DND-41 (cell line): Measurements from ENCODE around the gene MAP3K12.

Experiments
- ATAC-seq: fragments of 200-7000 bp; cut with Tn5 transposase; 3 replicates; pipeline ENCODE4 v1.9.1; 2021; ENCODE audit warnings: low read depth; ENCODE audit not compliant: insufficient read depth
- DNase-seq: peaks from one replicate; pipeline ENCODE4 v3.0.0-alpha.2; 2020
- H2AFZ ChIP-seq: 2 replicates; pipeline ENCODE4 v1.6.0; 2012; ENCODE audit warnings: low read depth, low read length
- H3K27ac ChIP-seq: 2 replicates; pipeline ENCODE4 v1.5.1; 2012; ENCODE audit warnings: low read length, inconsistent platforms
- H3K27me3 ChIP-seq: fragments of 200-600 bp; sonication (generic); 2 replicates; pipeline ENCODE4 v1.6.0; 2012; ENCODE audit warnings: low read length, mild to moderate bottlenecking, inconsistent platforms; ENCODE audit not compliant: insufficient read depth, poor library complexity
- H3K36me3 ChIP-seq: 2 replicates; pipeline ENCODE4 v1.5.1; 2012; ENCODE audit warnings: low read length, inconsistent platforms; ENCODE audit not compliant: insufficient read depth
- H3K4me1 ChIP-seq: 2 replicates; pipeline ENCODE4 v1.5.1; 2012; ENCODE audit warnings: mild to moderate bottlenecking, low read length; ENCODE audit not compliant: insufficient read depth
- H3K4me2 ChIP-seq: 2 replicates; pipeline ENCODE4 v1.6.0; 2012; ENCODE audit warnings: mild to moderate bottlenecking, moderate library complexity, low read length, inconsistent platforms; ENCODE audit not compliant: insufficient read depth
- H3K4me3 ChIP-seq, 2 experiments: fragments of 200-600 bp in 1 of 2; shearing (Covaris generic) in 1 of 2; 2 replicates each; pipeline ENCODE4 v1.5.1; 2012 to 2016; ENCODE audit warnings: inconsistent platforms in 2 of 2, low read length in 2 of 2, mild to moderate bottlenecking in 2 of 2, low read depth in 1 of 2, moderate library complexity in 1 of 2
- H3K79me2 ChIP-seq: 2 replicates; pipeline ENCODE4 v1.6.0; 2012; ENCODE audit warnings: low read length, inconsistent platforms; ENCODE audit not compliant: insufficient read depth
- H3K9ac ChIP-seq: 2 replicates; pipeline ENCODE4 v1.6.0; 2012; ENCODE audit warnings: low read depth, mild to moderate bottlenecking, inconsistent platforms, low read length, moderate library complexity
- H3K9me3 ChIP-seq: 2 replicates; pipeline ENCODE4 v1.5.1; 2012; ENCODE audit warnings: low read length, moderate library complexity, mild to moderate bottlenecking, inconsistent platforms; ENCODE audit not compliant: insufficient read depth, severe bottlenecking
- H4K20me1 ChIP-seq: 2 replicates; pipeline ENCODE4 v1.6.0; 2012; ENCODE audit warnings: low read length; ENCODE audit not compliant: insufficient read depth
- EZH2 ChIP-seq: IDR thresholded peaks from 3 replicates; pipeline ENCODE4 v1.6.1; 2012; ENCODE audit warnings: borderline replicate concordance, low read depth, mild to moderate bottlenecking, moderate library complexity, low read length, inconsistent platforms; ENCODE audit not compliant: severe bottlenecking
- TF ChIP-seq, protein P1 (sequence below): IDR thresholded peaks from 2 replicates; pipeline ENCODE4 v1.5.1; 2012; ENCODE audit warnings: borderline replicate concordance, low read length, moderate library complexity, mild to moderate bottlenecking; ENCODE audit not compliant: poor library complexity, severe bottlenecking; ENCODE audit errors: extremely low read depth

MAP3K12 gene

DNA sequence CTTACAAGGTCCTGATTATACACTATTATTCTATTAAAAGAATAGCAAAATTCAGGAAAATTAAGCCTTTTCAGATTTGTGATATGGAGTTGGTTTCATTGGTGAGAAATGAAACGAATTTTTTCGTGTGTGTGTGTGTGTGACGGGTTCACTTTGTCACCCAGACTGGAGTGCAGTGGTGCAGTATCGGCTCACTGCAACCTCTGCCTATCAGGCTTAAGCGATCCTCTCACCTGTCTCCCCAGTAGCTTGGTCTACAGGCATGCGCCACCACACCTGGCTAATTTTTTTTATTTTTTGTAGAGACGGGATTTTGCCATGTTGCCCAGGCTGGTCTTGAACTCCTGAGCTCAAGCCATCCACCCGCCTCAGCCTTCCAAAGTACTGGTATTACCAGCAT is 37.7 kb downstream of the MAP3K12 start:
- H3K9me3 ChIP-seq, result no peaks in the 10 kb centered on the region
- TF ChIP-seq, protein P1, sequence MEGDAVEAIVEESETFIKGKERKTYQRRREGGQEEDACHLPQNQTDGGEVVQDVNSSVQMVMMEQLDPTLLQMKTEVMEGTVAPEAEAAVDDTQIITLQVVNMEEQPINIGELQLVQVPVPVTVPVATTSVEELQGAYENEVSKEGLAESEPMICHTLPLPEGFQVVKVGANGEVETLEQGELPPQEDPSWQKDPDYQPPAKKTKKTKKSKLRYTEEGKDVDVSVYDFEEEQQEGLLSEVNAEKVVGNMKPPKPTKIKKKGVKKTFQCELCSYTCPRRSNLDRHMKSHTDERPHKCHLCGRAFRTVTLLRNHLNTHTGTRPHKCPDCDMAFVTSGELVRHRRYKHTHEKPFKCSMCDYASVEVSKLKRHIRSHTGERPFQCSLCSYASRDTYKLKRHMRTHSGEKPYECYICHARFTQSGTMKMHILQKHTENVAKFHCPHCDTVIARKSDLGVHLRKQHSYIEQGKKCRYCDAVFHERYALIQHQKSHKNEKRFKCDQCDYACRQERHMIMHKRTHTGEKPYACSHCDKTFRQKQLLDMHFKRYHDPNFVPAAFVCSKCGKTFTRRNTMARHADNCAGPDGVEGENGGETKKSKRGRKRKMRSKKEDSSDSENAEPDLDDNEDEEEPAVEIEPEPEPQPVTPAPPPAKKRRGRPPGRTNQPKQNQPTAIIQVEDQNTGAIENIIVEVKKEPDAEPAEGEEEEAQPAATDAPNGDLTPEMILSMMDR, result no peak
- no peak for TF ChIP-seq EZH2
- H3K4me3 ChIP-seq, result no peak overlapping the region
- H3K4me1 ChIP-seq, result peaks cover 8% of the 10 kb centered on the region; the same call in 1 of the 2 replicates
- ATAC-seq, result no peak
- H4K20me1 ChIP-seq, result peaks cover 94% of the 10 kb centered on the region
- H3K4me2 ChIP-seq, result no peak overlapping the region
- no peak for DNase-seq
- H3K9ac ChIP-seq, result no peak overlapping the region
- H2AFZ ChIP-seq, result no peak overlapping the region
- H3K27ac ChIP-seq, result no peak overlapping the region
- no peaks in the 10 kb centered on the region for H3K27me3 ChIP-seq
- H3K79me2 ChIP-seq, result peaks cover 99% of the 10 kb centered on the region
- peaks cover 100% of the 10 kb centered on the region for H3K36me3 ChIP-seq

DNA sequence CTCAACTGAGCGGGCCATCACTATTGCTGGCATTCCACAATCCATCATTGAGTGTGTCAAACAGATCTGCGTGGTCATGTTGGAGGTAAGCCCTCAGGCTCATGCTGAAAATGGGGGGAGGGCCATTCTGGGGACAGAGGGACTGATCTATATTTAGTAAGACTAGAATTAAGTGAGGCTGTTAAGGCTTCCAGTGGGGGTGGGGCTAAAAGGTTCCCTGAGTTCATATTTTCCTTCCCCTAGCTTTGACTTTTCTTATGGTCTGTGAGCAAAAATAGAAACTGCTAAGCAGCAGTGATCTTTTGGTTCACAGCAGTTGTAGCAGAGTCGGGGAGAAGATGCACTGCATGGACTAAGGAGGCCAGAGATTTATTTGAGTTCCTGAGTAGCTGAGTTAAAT is 38.2 kb downstream of the MAP3K12 start:
- H3K27ac ChIP-seq, result no peak overlapping the region
- H3K4me3 ChIP-seq, result no peak overlapping the region
- no peak overlapping the region for H3K9ac ChIP-seq
- peaks cover 100% of the 10 kb centered on the region for H3K36me3 ChIP-seq
- no peak overlapping the region for H3K4me2 ChIP-seq
- no peaks in the 10 kb centered on the region for H3K27me3 ChIP-seq
- no peak overlapping the region for H2AFZ ChIP-seq
- H3K79me2 ChIP-seq, result peaks cover 99% of the 10 kb centered on the region
- no peaks in the 10 kb centered on the region for H3K9me3 ChIP-seq
- H4K20me1 ChIP-seq, result peaks cover 93% of the 10 kb centered on the region
- no peak for ATAC-seq
- H3K4me1 ChIP-seq, result peaks cover 8% of the 10 kb centered on the region; the same call in 1 of the 2 replicates
- TF ChIP-seq, protein P1, result no peak
- no peak for TF ChIP-seq EZH2
- DNase-seq, result no peak

DNA sequence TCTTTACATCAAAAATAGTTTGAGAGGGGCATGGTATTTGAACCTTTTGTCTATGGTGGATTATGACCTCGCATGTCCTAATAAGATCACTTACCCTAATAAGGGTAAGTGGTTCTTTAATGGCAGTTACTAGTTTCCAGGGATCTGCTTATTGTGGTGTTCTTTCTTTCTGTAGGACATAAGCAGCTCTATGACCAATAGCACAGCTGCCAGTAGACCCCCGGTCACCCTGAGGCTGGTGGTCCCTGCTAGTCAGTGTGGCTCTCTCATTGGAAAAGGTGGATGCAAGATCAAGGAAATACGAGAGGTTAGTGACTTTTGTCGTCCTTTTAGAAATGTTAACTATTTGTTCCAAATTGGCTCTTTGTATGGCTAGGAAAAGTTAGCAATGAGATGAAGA is 40.2 kb downstream of the MAP3K12 start:
- Histone ChIP-seq H3K4me2 (0 out of 2 replicates have a peak overlapping the region, but pooled peaks have one; percentile 4), H3K9me3 (no peaks in the 10 kb centered on the region), H3K4me3 (no peak overlapping the region), H3K27ac (no peak overlapping the region), H3K9ac (no peak overlapping the region), H3K36me3 (peaks cover 100% of the 10 kb centered on the region), H3K4me1 (peaks cover 28% of the 10 kb centered on the region), H4K20me1 (peaks cover 94% of the 10 kb centered on the region), H3K79me2 (peaks cover 100% of the 10 kb centered on the region), H3K27me3 (no peaks in the 10 kb centered on the region), H2AFZ (no peak overlapping the region)
- no peak for ATAC-seq
- TF ChIP-seq EZH2, result no peak
- TF ChIP-seq, protein P1, result no peak
- no peak for DNase-seq
